ENCODE data around the gene ATF3. TPM values are rescaled to one million over a fixed set of nuclear protein-coding genes. Genes with fewer than 3 reads are reported as not detected.

The ATF3 gene, protein sequence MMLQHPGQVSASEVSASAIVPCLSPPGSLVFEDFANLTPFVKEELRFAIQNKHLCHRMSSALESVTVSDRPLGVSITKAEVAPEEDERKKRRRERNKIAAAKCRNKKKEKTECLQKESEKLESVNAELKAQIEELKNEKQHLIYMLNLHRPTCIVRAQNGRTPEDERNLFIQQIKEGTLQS
- 0.73 TPM for polyA plus RNA-seq

DNA sequence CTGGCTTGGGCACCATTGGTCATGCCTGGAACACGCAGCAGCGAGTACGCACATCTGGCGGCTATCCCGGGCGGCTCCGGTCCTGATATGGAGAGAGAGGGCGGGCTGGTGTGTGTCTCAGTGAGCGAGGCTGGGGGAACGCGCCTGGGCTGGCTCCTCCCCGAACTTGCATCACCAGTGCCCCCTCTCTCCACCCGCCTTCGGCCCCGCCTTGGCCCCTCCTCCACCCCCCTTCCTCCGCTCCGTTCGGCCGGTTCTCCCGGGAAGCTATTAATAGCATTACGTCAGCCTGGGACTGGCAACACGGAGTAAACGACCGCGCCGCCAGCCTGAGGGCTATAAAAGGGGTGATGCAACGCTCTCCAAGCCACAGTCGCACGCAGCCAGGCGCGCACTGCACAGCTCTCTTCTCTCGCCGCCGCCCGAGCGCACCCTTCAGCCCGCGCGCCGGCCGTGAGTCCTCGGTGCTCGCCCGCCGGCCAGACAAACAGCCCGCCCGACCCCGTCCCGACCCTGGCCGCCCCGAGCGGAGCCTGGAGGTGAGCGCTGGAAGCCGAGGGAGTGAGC, at the start of gene ATF3:
Gene ATF3, plus strand, starts transcription at position 370 of the 567 bp plus-strand sequence. CDS start 6,261 bp downstream, outside the sequence.
- Mint-ChIP-seq H3K27me3 (peaks cover 43% of the 10 kb centered on the region), H3K4me3 (peak within 1 kb of the TSS; percentile 94 to 99 (median 98)), H3K4me1 (peaks cover 12 to 17% (median 13%) of the 10 kb centered on the region in 3 donors), H3K9me3 (no peaks in the 10 kb centered on the region), H3K27ac (peak within 1 kb of the TSS; percentile 80 to 90 (median 81)), H3K36me3 (no peaks in the 10 kb centered on the region)

DNA sequence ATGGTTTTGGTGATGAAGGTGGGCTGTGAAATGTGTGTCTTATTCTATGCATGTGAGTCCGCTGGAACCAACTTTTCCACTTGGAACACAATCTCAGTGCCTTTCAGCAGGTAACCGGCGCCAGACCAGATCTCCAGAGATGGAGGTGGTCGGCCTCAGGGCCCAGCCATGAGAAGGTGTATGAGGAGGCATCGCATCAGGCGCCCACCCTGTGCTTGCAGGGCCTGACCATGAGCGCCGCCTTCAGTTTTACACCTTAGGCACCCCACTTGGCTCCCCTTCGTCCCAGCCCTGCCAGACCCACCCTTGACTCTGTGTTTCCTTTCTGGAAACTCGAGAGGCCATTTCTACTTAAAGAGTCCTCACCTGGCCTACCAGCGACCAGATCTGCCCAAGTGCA, 48.6 kb upstream of the ATF3 start:
- H3K4me1 Mint-ChIP-seq = peaks cover 4 to 7% (median 5%) of the 10 kb centered on the region in 3 donors
- peak overlapping the region in 2 of 3 donors; percentile 76 to 79 for H3K27ac Mint-ChIP-seq
- no peaks in the 10 kb centered on the region for H3K27me3 Mint-ChIP-seq
- H3K4me3 Mint-ChIP-seq = peak overlapping the region in 3 of 4 donors; percentile 70 to 85 (median 83)
- H3K36me3 Mint-ChIP-seq = no peaks in the 10 kb centered on the region
- H3K9me3 Mint-ChIP-seq = peaks cover 3 to 8% (median 5%) of the 10 kb centered on the region in 3 donors

DNA sequence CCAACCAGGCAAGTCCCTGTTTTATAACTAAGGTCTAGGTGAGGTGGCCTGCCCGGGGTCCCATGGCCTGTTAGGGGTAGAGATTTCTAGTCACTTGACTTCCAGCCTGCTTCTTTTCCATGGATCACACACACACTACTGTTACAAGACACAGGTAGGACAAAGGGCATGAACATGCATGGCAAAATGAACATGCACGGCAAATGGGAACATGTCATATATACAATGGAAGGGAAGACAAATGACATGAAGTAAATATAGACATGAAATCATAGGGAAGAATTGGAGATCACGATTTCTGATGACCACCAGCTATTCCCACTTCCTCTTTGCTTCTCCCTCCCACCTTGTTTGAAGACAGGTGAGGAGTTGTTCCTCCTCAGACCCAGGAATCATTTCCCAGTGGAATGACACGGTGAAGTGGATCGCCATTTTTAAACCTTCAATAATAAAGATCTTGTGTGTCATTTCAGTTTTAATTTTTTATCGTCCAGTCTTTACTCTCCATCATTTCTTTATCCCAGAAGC, 47.6 kb upstream of the ATF3 start:
- Mint-ChIP-seq H3K36me3 (no peaks in the 10 kb centered on the region), H3K27me3 (peaks cover 2% of the 10 kb centered on the region), H3K4me1 (peaks cover 4 to 7% (median 5%) of the 10 kb centered on the region in 3 donors), H3K9me3 (peaks cover 3 to 8% (median 5%) of the 10 kb centered on the region in 3 donors), H3K4me3 (peak overlapping the region in 1 of 4 donors; percentile 70), H3K27ac (peak overlapping the region in 1 of 3 donors; percentile 79)

DNA sequence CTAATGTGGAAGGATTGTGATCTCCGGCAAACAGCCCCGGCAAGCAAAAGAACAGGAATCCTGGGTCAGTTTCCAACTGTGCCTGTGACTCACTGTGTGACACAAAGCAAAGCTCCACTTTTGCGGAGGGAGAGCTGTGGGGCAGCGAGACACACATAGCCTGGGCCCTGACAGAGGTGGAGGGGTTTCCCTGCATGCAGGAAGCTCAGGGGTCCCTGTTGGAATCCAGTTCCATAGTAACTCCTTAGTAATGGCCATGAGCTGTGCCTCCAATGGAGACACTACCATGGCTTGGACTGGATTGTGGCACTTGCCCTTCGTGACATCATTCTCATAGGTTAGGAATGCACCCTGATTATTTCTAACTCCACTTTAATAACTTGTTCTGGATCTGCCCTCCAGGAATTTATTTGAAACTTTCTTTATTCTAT, 47.0 kb upstream of the ATF3 start:
- Mint-ChIP-seq H3K9me3 (peaks cover 3 to 8% (median 5%) of the 10 kb centered on the region in 3 donors), H3K4me3 (peak overlapping the region in 1 of 4 donors; percentile 70), H3K36me3 (no peaks in the 10 kb centered on the region), H3K4me1 (peaks cover 5 to 10% (median 7%) of the 10 kb centered on the region in 3 donors), H3K27ac (no peak overlapping the region), H3K27me3 (peaks cover 2% of the 10 kb centered on the region)

DNA sequence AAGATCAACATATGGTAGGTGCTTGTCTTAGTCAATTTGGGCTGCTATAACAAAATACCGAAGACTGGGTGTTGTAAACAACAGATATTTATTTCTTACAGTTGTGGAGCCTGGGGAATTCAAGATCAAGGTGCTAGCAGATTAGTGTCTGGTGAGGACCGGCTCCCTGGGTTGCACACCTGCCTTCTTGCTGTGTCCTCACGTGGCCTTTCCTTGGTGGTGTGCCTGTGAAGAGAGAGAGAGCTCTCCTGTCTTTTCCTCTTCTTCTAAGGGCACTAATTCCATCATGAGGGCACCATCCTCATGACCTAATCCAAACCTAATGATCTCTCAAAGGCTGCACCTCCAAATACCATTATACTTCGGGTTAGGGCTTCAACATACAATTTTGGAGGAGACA, 45.8 kb upstream of the ATF3 start:
- H3K27me3 Mint-ChIP-seq = peaks cover 2% of the 10 kb centered on the region
- H3K4me1 Mint-ChIP-seq = peaks cover 9 to 19% (median 15%) of the 10 kb centered on the region in 3 donors
- H3K4me3 Mint-ChIP-seq = peak overlapping the region in 1 of 4 donors; percentile 64
- peaks cover 3 to 6% (median 5%) of the 10 kb centered on the region in 3 donors for H3K9me3 Mint-ChIP-seq
- no peak overlapping the region for H3K27ac Mint-ChIP-seq
- no peaks in the 10 kb centered on the region for H3K36me3 Mint-ChIP-seq

DNA sequence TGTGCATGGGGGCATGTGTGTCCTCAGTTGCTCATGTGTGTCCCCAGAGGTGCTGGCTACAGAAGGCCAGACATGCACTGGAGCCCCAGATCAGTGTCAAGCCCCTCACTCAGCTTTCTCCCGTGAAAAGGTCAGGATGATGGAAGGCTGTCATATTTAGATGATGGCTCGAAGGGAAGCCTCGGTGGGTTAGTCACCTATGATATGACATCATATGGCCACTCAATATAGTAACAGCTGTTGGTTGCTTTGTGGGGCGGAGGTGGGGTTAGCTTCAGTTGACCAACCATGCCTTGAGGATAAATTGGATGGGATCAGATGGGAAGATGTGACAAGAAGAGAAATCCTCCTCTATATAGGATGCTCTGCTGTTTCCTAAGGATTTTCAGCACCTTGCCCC, 43.5 kb upstream of the ATF3 start:
- Mint-ChIP-seq H3K36me3 (no peaks in the 10 kb centered on the region), H3K9me3 (peaks cover 3 to 6% (median 5%) of the 10 kb centered on the region in 3 donors), H3K27me3 (peaks cover 2% of the 10 kb centered on the region), H3K27ac (no peak overlapping the region), H3K4me3 (peak overlapping the region in 2 of 4 donors; percentile 5 to 8), H3K4me1 (peaks cover 4 to 12% (median 11%) of the 10 kb centered on the region in 3 donors)

DNA sequence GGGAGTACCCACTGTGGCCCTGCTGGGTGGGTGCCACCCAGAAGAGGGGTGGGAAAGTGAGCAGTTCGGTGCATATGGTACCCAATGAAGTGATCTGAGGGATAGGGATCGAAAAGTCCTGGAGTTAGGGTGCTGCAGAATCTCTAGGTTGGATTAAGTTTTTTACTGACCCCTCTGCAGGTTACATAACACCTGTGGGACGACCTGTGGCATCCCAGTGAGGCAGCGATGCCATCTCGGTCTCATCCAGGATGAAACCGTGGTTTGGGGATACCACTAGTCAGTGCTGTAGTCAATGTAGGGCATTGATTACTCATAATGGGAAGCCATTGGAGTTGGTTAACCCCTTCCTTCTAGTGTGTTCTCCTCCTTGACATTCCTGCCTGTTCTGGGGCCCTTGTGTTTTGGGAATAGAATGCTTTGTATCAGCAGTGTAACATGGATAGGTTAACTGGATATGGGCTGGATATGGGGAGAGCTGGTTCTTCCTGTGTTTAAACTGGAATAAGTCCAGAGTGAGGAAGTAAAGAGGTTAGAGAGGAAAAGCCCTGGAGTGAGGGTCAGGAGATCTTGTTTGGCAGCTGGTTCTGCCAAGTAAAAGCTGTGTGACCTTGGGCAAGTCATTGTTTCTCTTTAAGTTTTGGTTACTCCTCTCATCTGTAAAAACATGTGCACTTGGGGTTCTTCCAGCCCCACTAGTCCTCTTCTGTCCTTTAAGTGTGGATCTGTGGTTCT, 42.8 kb upstream of the ATF3 start:
- H3K9me3 Mint-ChIP-seq = peaks cover 3 to 6% (median 5%) of the 10 kb centered on the region in 3 donors
- H3K27me3 Mint-ChIP-seq = peaks cover 2% of the 10 kb centered on the region
- peak overlapping the region; percentile 89 to 98 (median 95) for H3K4me3 Mint-ChIP-seq

DNA sequence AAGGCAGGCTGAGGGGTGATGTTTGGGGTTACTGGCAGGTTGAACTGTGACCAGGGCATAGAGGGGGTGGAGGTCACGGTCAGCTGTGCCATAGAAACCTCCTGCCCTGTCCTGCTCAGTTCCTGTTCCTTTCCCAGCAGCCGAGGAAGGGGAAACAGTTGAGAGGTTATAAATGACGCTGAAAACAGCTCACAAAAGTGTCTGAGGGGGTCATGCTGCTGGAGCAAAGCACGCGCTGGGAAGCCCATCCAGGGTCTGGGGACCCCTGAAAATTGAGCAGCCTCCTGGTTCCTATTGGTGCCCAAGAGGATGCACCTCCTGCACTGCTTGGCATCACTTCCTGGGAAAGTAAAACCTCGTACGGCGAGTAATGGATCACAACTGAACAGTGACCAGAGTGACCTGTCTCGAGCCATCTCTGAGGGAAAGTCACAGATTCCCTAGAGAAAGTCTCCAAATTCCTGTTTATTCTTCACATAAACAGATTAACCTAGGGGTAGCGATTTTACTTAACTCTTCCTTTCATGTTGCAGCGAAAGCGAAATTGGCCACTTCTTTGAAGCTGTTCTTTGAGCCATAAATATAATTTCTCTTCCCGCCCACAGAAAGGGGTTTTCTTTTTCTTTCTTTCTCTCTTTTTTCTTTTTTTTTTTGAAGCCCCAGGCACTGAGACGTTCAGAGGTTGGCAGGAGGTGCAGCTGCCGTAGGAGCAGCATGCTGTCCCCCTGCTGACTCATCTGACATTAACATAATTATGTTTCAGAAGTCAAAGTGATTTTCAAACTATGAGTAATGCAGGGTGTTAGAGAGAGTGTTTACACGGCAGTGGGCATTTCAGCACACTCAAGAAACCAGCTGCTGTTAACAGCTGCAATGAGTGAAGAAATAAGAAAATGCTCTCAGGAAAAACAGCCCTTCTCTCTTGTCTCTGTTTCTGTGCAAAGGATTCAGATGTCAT, 41.8 kb upstream of the ATF3 start:
- Mint-ChIP-seq H3K9me3 (peaks cover 3 to 6% (median 5%) of the 10 kb centered on the region in 3 donors), H3K36me3 (no peaks in the 10 kb centered on the region), H3K27me3 (peaks cover 2% of the 10 kb centered on the region), H3K4me3 (peak overlapping the region; percentile 89 to 98 (median 95)), H3K4me1 (peaks cover 4 to 12% (median 11%) of the 10 kb centered on the region in 3 donors), H3K27ac (peak overlapping the region; percentile 18 to 51 (median 28))

More for the DNA sequence above, 42.8 kb upstream of the ATF3 start:
- Mint-ChIP-seq H3K4me1 (peaks cover 4 to 12% (median 11%) of the 10 kb centered on the region in 3 donors), H3K36me3 (no peaks in the 10 kb centered on the region), H3K27ac (no peak overlapping the region)

DNA sequence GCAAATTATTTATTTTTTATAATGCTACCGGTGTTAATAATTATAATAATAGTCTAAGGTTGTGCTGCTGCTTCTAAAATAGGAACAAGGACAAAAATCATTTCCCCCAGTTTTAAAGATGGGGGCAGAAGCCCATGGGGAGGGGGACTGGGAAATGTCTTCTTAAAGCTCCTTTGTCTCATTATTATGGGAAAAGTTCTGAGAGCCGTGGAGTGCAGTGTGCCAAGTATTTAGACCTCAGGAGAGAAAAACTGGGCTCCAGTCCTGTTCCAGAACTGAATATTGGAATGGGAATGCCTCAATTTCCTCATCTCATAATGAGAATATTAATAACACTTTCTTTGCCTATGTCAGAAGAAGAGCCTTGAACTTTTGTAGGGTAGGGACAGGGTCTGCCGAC, 40.9 kb upstream of the ATF3 start:
- H3K27ac Mint-ChIP-seq = no peak overlapping the region
- H3K27me3 Mint-ChIP-seq = peaks cover 2% of the 10 kb centered on the region
- peaks cover 3 to 5% (median 5%) of the 10 kb centered on the region in 3 donors for H3K9me3 Mint-ChIP-seq
- H3K4me3 Mint-ChIP-seq = peak overlapping the region; percentile 89 to 98 (median 95)
- H3K4me1 Mint-ChIP-seq = peaks cover 4 to 12% (median 11%) of the 10 kb centered on the region in 3 donors
- no peaks in the 10 kb centered on the region for H3K36me3 Mint-ChIP-seq

DNA sequence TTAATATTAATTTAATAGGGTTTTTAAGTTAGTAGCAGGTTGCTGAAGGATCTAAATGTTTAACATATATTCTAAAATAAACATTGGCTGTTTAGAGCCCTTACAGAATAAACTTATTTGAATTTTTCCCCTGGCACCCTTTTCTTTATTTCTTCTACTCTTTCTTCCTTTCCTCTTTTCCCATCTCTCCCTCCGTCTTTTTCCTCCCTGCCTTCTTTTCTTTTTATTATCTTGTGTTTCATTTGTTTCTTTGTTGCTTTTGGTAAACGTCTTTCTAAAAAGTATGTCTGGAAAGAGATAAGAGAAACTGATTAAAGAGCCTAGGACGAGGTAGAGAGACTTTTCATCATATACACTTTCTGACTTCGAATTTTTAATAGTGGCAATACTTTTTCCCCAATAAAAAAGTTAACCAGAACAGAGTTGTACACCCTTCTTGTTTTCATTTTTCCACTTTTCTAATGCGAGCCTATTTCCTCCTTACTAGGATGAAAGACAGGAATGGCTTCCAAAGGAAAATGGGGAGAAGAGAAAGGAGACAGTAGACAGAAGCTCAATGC, 39.5 kb upstream of the ATF3 start:
- no peaks in the 10 kb centered on the region for H3K9me3 Mint-ChIP-seq
- H3K36me3 Mint-ChIP-seq = no peaks in the 10 kb centered on the region
- peak overlapping the region in 1 of 4 donors; percentile 54 for H3K4me3 Mint-ChIP-seq
- no peak overlapping the region for H3K27ac Mint-ChIP-seq
- H3K27me3 Mint-ChIP-seq = peaks cover 2% of the 10 kb centered on the region
- peaks cover 4 to 12% (median 11%) of the 10 kb centered on the region in 3 donors for H3K4me1 Mint-ChIP-seq

DNA sequence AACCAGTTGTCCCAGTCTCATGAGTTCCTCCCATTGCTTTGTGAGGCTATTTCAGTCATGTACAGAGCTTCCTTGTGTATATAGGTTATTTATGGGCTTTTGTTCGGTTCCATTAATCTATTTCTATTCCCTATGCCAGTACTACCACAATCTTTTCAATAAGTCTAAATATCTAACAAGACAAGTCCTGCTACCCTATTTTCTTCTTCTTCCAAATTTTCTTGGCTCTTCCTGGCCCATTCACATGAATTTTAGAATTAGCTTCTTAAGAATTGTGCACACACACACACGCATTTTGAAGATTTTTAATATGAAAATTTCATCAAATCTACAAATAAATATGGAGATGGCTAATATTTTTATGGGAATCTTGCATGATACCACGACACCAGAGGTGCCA, 33.8 kb upstream of the ATF3 start:
- H3K4me1 Mint-ChIP-seq = no peaks in the 10 kb centered on the region
- H3K27ac Mint-ChIP-seq = no peak overlapping the region
- no peaks in the 10 kb centered on the region for H3K36me3 Mint-ChIP-seq
- no peak overlapping the region for H3K4me3 Mint-ChIP-seq
- H3K9me3 Mint-ChIP-seq = no peaks in the 10 kb centered on the region
- H3K27me3 Mint-ChIP-seq = peaks cover 5% of the 10 kb centered on the region

DNA sequence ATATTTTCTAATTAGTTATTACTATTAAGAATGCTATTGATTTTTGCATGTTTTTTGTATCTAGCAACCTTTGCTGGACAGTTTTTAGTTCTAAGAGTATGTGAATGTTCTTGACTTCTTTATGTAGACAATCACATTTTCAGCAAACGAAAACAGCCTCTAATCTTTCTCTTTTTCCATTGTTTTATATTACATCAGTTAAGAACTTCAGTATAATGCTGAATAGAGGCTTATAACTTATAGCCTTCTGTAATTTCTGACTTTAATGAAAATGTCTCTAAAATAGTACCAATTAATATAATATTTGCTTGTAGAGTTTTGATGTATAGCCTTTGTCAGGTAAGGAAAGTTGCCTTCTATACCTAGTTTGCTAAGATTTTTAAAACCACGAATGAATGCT, 33.2 kb upstream of the ATF3 start:
- H3K4me3 Mint-ChIP-seq = no peak overlapping the region
- peaks cover 8% of the 10 kb centered on the region for H3K27me3 Mint-ChIP-seq
- no peak overlapping the region for H3K27ac Mint-ChIP-seq
- no peaks in the 10 kb centered on the region for H3K9me3 Mint-ChIP-seq
- H3K4me1 Mint-ChIP-seq = peaks cover 0 to 2% (median 0%) of the 10 kb centered on the region in 3 donors
- H3K36me3 Mint-ChIP-seq = no peaks in the 10 kb centered on the region

DNA sequence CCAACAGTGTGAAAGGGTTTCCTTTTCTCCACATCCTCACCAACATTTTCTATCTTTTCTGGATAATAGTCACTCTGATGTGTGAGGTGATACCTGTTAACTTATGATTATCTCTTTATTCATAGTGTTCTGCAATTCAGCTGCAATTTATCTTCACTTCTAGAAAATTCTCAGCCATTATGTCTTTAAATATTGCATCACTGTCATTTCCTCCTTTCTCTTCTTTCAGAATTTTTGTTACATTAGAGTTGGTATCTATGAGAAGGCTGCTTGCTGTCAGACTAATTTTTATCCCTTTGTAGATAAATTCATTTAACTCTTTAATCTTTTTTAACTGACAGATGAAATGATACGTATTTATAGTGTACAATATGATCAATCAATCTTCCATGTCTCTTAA, 30.5 kb upstream of the ATF3 start:
- H3K9me3 Mint-ChIP-seq = no peaks in the 10 kb centered on the region
- H3K4me1 Mint-ChIP-seq = peaks cover 0 to 2% (median 1%) of the 10 kb centered on the region in 3 donors
- H3K27ac Mint-ChIP-seq = no peak overlapping the region
- no peak overlapping the region for H3K4me3 Mint-ChIP-seq
- peaks cover 8% of the 10 kb centered on the region for H3K27me3 Mint-ChIP-seq
- no peaks in the 10 kb centered on the region for H3K36me3 Mint-ChIP-seq

DNA sequence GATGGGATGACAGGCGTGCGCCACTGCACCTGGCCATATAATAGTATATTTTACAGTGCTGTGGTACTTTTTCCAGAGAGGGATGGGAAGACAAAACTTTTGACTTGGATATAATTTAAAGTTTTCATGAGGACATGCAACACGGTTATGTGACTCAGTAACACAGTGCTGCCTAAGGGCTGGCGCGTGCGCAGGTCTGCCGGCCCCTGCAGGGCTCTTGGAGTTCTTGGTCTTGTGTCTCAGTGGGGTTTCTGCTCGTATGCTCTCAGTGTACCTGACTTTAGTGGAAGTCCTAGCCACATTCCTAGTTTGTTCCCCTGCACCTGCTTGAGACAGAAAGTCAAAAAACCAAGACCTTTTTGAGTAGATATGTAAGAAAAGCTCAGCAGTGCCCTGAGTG, 27.5 kb upstream of the ATF3 start:
- H3K4me3 Mint-ChIP-seq = no peak overlapping the region
- peaks cover 0 to 2% (median 1%) of the 10 kb centered on the region in 3 donors for H3K4me1 Mint-ChIP-seq
- peaks cover 15% of the 10 kb centered on the region for H3K27me3 Mint-ChIP-seq
- H3K9me3 Mint-ChIP-seq = no peaks in the 10 kb centered on the region
- H3K36me3 Mint-ChIP-seq = peaks cover 1% of the 10 kb centered on the region
- no peak overlapping the region for H3K27ac Mint-ChIP-seq

Data from IgD-negative memory B cell (primary cell).